BE2C (cell line): ENCODE measurements around the gene CAMKMT.

Experiments used
- DNase-seq: peaks from one replicate; pipeline ENCODE4 v3.0.0-alpha.2; 2020
- H3K27me3 ChIP-seq: fragments of 250-450 bp; sonication (Bioruptor Pico); 2 replicates; pipeline ENCODE4 v1.5.1; 2020; ENCODE audit warnings: mild to moderate bottlenecking
- H3K36me3 ChIP-seq: fragments of 250-450 bp; sonication (Bioruptor Pico); 2 replicates; pipeline ENCODE4 v1.5.1; 2020; ENCODE audit warnings: mild to moderate bottlenecking
- H3K4me1 ChIP-seq: fragments of 250-450 bp; sonication (Bioruptor Pico); 2 replicates; pipeline ENCODE4 v1.5.1; 2020
- H3K4me3 ChIP-seq: 2 replicates; pipeline ENCODE4 v1.5.1; 2011; ENCODE audit warnings: low read depth, low read length
- H3K9me3 ChIP-seq: fragments of 250-450 bp; sonication (Bioruptor Pico); 2 replicates; pipeline ENCODE4 v1.5.1; 2020
- TF ChIP-seq, protein P1 (sequence below): IDR thresholded peaks from 2 replicates; pipeline ENCODE4 v1.5.1; 2012; ENCODE audit warnings: mild to moderate bottlenecking, low read depth, low read length

CAMKMT gene

DNA sequence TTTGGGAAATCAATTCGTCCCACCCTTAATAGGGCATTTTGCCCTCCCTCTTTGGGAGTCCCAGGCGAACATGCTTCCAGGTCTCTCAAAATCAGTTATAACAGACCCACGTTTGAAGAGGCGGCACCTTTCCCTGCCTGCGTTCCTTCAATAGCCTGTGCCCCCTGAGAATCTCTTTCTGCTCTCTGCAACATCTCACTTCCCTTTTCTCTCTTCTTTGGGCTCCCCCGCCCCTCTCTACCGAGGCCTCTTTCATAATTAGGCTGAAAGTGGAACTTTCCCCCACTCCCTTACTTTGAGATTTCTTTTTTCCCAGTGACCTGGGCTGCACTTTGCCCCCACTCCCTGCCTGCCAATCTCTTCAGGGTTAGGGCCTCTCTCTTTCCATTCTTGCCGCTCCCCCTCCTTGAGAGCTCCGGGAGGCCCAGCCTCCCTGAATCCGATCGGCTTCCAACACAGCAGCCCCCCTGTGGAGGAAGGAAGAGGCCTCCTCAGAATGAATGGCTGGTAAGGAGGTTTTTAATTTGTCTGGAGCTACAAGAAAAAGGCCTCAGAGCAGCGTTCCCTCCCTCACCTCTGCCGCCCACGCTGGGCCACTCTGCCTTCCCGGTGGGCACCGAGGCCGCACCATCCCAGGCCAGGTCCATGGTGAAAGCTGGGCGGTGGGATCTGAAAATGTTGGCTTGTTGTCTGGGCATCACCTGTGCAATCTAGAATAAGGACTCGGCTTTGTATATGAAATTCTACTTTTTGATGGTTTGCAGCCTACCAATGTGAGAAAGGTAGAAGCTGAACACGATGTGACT, 417.1 kb downstream of the CAMKMT start:
- Histone ChIP-seq H3K9me3 (no peaks in the 10 kb centered on the region), H3K27me3 (no peaks in the 10 kb centered on the region), H3K4me1 (peaks cover 44% of the 10 kb centered on the region), H3K36me3 (no peaks in the 10 kb centered on the region), H3K4me3 (peak overlapping the region; percentile 45; the same call in 1 of the 2 replicates)
- DNase-seq = no peak
- TF ChIP-seq, protein P1, sequence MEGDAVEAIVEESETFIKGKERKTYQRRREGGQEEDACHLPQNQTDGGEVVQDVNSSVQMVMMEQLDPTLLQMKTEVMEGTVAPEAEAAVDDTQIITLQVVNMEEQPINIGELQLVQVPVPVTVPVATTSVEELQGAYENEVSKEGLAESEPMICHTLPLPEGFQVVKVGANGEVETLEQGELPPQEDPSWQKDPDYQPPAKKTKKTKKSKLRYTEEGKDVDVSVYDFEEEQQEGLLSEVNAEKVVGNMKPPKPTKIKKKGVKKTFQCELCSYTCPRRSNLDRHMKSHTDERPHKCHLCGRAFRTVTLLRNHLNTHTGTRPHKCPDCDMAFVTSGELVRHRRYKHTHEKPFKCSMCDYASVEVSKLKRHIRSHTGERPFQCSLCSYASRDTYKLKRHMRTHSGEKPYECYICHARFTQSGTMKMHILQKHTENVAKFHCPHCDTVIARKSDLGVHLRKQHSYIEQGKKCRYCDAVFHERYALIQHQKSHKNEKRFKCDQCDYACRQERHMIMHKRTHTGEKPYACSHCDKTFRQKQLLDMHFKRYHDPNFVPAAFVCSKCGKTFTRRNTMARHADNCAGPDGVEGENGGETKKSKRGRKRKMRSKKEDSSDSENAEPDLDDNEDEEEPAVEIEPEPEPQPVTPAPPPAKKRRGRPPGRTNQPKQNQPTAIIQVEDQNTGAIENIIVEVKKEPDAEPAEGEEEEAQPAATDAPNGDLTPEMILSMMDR = no peak

DNA sequence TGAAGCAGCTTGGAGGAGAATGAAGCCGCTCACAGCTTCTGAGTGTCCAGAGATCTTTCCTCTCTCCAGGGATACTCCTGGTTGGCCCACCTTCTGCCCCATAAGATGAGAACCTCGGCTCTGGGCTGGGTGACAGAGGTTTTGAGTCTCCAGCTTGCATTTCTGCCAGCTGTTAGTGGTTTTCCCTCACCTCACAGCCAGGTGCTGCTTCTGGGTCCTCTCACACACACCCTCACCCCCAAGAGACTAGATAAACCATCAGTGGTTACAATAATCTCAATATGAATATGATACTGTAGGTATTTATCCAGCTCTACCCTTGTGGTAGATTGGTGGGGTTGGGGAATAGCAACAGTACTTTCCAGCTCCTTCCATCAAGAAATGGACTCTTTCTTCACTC, 418.0 kb downstream of the CAMKMT start:
- H3K27me3 ChIP-seq = no peaks in the 10 kb centered on the region

DNA sequence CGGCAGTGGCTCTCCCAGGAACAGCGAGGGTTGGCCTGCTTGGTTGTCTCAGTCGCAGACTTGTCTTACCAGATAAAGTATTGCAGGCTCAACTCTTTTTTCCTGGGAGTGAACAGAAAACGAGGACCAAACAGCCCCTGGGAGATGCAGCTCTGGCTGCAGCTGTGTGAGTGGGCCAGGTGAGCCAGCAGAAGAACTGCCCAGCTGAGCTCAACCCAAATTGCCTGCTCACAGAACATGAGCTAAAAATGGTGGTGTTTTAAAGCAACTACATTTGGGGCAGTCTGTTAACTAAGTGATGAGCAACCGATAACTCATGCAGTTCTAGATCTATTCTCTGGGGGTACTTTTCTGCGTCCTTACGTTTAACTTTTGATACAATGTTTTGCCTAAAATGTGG, 418.7 kb downstream of the CAMKMT start:
- DNase-seq = no peak
- no peaks in the 10 kb centered on the region for H3K36me3 ChIP-seq
- H3K4me3 ChIP-seq = no peak overlapping the region
- H3K9me3 ChIP-seq = no peaks in the 10 kb centered on the region
- H3K27me3 ChIP-seq = no peaks in the 10 kb centered on the region
- peaks cover 29% of the 10 kb centered on the region for H3K4me1 ChIP-seq
- TF ChIP-seq, protein P1 = no peak

More for the DNA sequence above, 418.0 kb downstream of the CAMKMT start:
- peaks cover 35% of the 10 kb centered on the region for H3K4me1 ChIP-seq
- H3K4me3 ChIP-seq = no peak overlapping the region
- H3K9me3 ChIP-seq = no peaks in the 10 kb centered on the region
- H3K36me3 ChIP-seq = no peaks in the 10 kb centered on the region
- DNase-seq = no peak
- TF ChIP-seq, protein P1 = no peak

DNA sequence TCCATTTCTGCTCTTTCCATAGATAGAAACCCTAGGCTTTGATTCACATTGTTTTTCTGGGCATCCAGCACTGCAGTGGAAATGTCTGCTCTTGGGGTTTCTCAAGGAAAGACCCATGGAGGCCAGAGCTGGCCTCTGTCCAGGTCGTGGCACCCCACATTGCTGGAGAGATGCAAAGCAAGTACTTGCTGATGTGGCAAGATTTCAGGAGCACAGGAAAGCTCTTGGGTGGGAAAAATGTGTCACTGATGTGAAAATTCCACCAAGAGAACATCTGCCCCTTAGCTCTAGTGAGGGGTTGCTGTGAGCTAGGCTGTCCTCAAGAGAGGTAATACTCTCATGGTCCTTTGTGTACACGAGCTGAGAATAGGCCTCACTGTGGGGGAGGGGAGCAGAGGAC, 423.7 kb downstream of the CAMKMT start:
- DNase-seq = no peak
- Histone ChIP-seq H3K36me3 (no peaks in the 10 kb centered on the region), H3K4me3 (no peak overlapping the region), H3K27me3 (no peaks in the 10 kb centered on the region), H3K9me3 (no peaks in the 10 kb centered on the region), H3K4me1 (no peaks in the 10 kb centered on the region)
- TF ChIP-seq, protein P1 = no peak

DNA sequence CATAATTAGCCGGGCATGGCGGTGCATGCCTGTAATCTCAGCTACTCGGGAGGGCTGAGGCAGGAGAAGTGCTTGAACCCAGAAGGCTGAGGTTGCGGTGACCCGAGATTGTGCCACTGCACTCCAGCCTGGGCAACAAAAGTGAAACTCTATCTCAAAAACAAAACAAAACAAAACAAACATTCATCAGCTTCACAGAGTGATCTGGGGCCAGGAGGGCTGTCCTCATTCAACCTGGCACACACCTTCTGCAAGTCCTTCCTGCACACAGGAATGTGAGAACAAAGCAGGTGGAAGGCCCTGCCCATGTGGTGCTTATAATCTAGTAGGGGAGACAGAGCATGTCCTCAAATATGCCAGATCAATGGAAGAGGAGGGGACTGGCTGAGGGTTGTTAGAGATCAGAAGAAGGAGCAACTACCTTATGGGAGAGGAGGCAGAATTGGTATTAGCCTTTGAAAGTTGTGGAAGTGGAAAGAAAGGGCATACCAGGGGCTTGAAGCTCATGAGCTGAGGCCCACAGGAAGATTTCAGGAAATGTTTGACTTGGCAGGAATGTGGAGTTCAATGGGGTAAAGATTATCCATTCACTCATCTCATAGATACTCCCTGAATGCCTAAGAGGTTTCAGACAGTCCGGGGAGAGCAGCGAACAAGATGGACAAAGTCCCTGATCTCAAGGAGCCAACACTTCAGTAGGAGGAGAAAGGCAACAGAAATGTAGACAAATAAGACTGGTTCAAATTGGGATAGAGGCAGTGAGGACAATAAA, 424.5 kb downstream of the CAMKMT start:
- Histone ChIP-seq H3K36me3 (no peaks in the 10 kb centered on the region), H3K27me3 (no peaks in the 10 kb centered on the region), H3K9me3 (no peaks in the 10 kb centered on the region), H3K4me1 (no peaks in the 10 kb centered on the region), H3K4me3 (no peak overlapping the region)
- TF ChIP-seq, protein P1 = no peak
- no peak for DNase-seq

DNA sequence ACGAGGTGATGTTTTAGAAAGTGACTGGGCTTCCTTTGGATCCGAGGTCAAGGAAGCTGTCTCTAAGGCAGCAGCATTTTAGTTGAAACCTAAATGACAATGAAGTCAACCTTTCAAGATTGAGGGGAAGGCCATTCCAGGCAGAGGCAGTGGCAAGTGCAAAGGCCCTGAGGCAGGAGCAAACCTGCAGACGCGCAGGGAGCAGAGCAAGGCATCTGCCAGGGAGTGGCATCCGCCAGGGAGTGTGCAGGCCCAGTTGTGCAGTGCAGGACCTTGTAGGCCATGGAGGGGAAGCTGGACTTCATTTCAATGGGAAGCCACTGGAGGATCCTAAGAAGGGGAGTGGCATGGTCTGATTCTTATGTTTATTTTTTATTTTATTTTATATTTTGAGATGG, 425.1 kb downstream of the CAMKMT start:
- no peaks in the 10 kb centered on the region for H3K4me1 ChIP-seq
- H3K4me3 ChIP-seq = no peak overlapping the region
- H3K36me3 ChIP-seq = no peaks in the 10 kb centered on the region
- H3K9me3 ChIP-seq = no peaks in the 10 kb centered on the region
- H3K27me3 ChIP-seq = no peaks in the 10 kb centered on the region
- TF ChIP-seq, protein P1 = no peak
- DNase-seq = no peak
